Measurements from ENCODE around the gene ZNF451.
"Not testable (repeated sequence)": the region's sequence is repeated elsewhere in the genome, so short reads cannot be mapped to it uniquely, and the experiment has no call there.

Gene ZNF451

DNA sequence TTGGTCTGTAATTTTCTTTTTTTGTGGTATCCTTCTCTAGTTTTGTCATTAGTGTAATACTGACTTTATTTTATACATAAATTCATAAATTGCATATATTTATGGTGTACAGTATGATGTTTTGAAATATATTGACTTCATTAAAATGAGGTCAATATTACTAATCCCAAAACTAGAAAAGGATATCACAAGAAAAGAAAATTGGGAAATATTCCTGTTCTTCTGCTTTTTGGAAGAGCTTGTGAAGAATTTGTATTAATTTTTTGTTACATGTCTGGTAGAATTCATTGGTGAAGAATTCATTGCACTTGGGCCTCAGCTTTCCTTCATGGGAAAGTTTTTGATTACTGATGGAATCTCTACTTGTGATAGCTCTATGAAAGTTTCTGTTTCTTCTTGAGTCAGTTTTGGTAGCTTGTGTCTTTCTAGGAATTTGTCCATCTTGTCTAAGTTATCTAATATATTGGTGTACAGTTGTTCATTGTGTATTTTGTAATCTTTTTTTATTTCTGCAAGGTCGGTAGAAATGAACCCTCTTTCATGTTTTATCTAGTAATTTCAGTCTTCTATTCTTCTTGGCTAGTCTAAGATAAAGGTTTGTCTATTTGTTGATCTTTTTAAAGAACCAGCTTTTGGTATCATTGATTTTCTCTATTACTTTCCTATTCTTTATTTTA, 11.3 kb upstream of the ZNF451 start:
- H3K4me3 ChIP-seq (ENCODE audit: low read depth, low read length): no peak overlapping the region
- no peak for DNase-seq (ENCODE audit: low read depth)
- no peak for TF ChIP-seq CTCF (IDR thresholded peaks at IDR 0.05; ENCODE audit: insufficient read depth, low read depth, low read length, missing control alignments)

DNA sequence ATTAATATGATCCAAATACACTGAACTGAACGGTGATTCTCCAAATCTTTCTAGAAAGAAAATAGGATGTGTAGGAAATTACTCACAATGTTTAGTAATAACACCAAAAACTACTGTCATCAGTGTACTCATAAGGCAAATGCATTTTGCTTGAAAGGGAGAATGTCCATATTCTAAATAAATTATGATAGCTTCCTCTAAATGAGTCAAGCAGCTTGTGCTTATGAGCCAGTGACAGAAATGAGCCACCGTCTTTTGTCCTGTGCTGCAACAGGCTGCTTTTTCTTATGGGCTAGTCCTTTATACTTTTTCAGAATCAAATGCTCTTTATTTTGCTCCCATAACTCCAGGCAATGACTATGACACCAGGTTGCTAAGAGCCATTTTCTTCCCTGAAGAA, 4.5 kb upstream of the ZNF451 start:
- no peak for TF ChIP-seq CTCF (IDR thresholded peaks at IDR 0.05; ENCODE audit: insufficient read depth, low read depth, low read length, missing control alignments)
- DNase-seq (ENCODE audit: low read depth): no peak
- H3K4me3 ChIP-seq (ENCODE audit: low read depth, low read length): no peak overlapping the region

DNA sequence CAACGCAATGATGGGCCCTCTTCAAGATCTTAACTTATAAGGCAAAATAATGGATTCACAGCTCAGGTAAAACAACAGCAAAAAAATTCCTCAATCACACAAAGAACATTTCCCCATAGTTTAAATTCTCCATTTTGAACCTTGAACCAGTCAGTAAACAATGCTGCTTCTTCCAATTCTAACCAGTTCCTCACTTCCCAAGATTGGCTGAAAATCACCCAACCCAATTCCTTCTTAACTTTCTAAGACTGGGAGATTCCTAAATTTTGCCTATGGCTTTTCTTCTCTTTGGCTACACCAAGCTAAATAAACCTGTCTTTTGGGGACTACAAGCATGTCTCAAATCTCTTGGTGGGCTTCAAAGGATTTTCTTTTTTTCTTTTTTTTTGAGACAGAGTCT, 3.1 kb upstream of the ZNF451 start:
- no peak overlapping the region for H3K4me3 ChIP-seq (ENCODE audit: low read depth, low read length)
- TF ChIP-seq CTCF (IDR thresholded peaks at IDR 0.05; ENCODE audit: insufficient read depth, low read depth, low read length, missing control alignments): no peak
- no peak for DNase-seq (ENCODE audit: low read depth)

- no peak for DNase-seq (ENCODE audit: low read depth)
- no peak for TF ChIP-seq CTCF (IDR thresholded peaks at IDR 0.05; ENCODE audit: insufficient read depth, low read depth, low read length, missing control alignments)
Measured at GRCh38 chr6:57087916-57088315, 2.1 kb upstream of the ZNF451 start.

GRCh38 chr6:57089265-57089664, 723 bp upstream of the ZNF451 start:
- peak overlapping the region; percentile 46 for H3K4me3 ChIP-seq (ENCODE audit: low read depth, low read length)
- DNase-seq (ENCODE audit: low read depth): no peak
- TF ChIP-seq CTCF (IDR thresholded peaks at IDR 0.05; ENCODE audit: insufficient read depth, low read depth, low read length, missing control alignments): no peak

More at GRCh38 chr6:57087916-57088315, 2.1 kb upstream of the ZNF451 start:
- no peak overlapping the region for H3K4me3 ChIP-seq (ENCODE audit: low read depth, low read length)

DNA sequence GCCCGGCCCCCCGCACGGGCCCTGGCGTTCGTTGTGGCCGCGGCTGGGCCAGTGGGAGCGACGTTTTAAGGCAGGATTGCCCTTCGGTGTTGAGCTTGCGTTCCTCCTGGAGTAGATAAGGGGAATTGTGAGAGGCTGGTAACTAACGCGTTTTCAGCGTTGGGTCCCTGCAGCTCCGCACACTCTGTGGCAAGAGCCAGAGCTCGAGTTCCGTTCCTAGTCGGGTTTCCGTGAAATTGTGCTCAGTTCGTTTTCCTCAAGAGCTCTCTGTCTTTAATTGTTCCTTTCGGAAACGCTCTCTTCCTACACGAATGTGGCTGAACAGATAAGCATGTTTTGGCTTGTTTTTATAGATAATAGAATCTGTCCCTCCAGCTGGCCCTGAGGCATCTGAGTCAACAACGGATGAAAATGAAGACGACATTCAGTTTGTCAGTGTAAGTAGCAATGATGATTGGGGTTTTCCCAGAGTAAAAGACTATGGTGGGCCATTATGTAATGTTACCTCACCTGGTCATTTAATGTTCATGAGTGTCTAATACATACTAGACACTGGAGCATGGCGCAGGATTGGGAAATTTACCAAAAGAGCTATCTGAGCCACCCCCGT, 575 bp downstream of the ZNF451 start:
- H3K4me3 ChIP-seq (ENCODE audit: low read depth, low read length); DNase-seq (ENCODE audit: low read depth): not testable (repeated sequence)

DNA sequence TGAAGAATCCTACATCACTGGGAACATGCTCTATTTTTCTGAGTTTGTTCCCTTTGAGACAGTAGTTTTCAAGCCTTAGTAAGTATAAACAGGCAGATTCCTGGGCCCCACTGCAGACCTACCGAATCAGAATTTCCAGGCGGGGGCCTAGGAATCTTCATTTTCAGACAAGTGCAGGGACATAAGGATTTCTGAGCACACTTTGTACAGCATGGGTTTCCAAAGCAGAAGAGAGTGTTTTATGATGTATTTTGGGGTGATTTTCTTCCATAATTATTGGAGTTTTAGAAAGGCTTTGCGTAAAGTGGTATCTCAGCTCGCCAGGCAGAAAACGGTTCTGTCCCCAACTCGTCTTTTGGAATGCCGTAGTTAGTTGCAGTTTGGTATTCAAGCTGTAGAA, 1.4 kb downstream of the ZNF451 start:
- DNase-seq (ENCODE audit: low read depth): not testable (repeated sequence)
- peak overlapping the region; percentile 29 for H3K4me3 ChIP-seq (ENCODE audit: low read depth, low read length)

GRCh38 chr6:57094689-57095088, 4.7 kb downstream of the ZNF451 start:
- no peak for DNase-seq (ENCODE audit: low read depth)
- no peak for TF ChIP-seq CTCF (IDR thresholded peaks at IDR 0.05; ENCODE audit: insufficient read depth, low read depth, low read length, missing control alignments)
- H3K4me3 ChIP-seq (ENCODE audit: low read depth, low read length): no peak overlapping the region

All from GM12865 (cell line).